Astrocyte of the hippocampus (primary cell): ENCODE data around the gene CCDC93.
"Not testable (repeated sequence)": the region's sequence is repeated elsewhere in the genome, so short reads cannot be mapped to it uniquely, and the experiment has no call there.

Source experiments
- DNase-seq: peaks from one replicate; pipeline ENCODE4 v3.0.0; 2011; ENCODE audit warnings: low read depth, low spot score

CCDC93 gene

DNA sequence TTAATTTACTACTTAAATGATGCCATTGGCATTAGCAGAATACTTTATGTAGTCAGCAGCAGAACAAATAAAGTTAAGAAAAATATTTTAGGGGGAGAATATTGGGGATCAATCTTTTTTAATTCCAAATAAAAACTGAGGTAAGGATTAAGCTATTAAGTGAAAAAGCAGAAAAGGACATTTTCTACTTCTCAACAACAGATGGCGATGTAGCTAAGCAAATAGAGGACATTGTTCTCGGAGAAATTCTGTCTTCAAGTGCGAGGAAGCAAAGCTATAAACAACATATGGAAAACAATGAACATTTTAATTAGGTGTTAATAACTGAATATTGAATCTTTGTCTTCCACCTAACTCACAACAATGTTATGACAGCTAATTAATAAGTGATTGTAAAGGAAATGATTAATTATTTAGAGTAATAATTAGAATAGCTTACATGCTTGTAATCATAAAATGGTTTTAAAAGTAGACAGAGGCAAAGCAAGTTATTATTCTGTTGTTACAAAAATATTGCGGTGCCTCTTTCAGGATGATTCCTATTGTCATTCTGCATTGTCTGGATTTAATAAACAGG, 32.9 kb upstream of the CCDC93 start:
- DNase-seq = peak; percentile 55

DNA sequence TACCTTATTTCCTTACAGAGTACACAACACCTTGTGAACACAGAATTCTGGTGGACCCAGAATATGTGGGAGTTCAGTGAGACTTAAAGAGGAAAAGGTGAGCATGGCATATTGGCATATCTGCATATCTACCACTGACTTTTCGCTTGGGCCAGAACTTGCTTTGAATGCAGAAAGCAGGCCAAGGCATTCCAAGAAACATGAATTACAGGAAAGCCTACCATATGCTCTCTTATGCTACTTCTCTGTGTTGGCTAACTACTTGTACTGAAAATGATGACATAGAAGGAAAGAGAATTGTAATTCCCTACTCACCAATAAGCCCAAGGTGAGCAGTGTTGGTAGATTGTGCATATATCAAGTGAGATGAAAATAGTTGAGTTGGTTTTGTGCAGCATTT, 31.4 kb upstream of the CCDC93 start:
- DNase-seq = no peak

DNA sequence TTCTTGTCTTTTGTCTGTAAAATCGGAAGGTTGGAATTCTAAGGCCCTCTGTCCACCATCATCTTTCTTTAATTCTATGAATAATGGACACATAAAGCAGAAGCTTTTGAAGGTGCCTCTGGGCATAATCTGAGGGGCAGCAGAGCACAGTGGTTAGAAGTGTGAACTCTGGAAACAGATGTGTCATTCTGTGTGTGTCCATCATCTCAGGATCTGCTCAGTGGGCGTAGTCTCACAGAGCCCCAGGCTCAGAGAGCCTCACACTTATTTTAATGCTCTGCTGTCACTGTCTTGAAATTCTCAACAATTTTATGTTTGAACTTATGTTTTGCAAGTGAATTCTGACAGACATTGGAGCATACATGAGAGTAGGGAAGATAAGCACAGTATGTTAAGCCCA, 31.0 kb upstream of the CCDC93 start:
- no peak for DNase-seq

DNA sequence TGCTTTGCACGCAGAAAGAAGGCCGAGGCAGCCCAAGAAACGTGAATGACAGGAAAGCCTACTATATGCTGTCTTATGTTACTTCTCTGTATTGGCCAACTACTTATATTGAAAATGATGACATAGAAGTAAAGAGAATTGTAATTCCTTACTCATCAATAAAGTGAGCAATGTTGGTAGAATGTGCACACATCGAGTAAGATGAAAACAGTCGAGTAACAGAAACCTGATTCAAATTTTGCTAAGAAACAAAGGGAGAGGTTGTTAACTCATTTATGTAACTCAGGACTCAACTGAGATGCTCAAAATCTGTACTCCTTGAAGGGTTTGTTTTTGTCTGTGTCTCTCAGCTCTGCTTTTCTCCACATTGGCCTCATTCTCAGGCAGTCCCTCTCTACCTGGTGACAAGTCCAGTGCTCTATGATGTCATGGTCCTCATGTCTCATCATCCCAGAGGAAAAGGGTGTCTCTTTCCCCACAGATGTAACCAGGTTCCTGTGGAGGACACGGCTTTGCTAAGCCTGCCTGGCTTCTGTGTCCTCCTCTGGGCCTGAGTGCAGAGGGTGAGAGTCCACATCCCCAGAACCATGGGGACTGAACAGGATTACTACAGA, 30.3 kb upstream of the CCDC93 start:
- DNase-seq = no peak

DNA sequence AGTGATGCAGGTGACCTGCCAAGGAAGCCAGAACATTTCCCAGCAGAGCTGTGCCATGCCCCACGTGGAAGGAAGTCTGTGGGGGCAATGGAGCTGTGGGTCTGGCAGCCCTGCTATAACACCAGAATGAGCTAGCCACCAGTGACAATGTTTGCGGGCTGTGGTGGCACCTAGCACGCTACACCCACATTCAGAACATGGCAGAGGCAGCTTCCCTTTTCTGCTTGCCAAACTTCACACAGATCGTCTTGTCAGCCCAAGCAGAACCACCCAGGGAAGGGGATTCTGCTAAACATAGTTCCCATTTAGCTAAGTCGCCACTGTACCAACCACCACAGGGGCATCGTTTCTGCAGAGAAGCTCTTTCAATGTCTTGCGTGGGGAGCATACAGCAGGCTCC, 27.0 kb upstream of the CCDC93 start:
- no peak for DNase-seq

DNA sequence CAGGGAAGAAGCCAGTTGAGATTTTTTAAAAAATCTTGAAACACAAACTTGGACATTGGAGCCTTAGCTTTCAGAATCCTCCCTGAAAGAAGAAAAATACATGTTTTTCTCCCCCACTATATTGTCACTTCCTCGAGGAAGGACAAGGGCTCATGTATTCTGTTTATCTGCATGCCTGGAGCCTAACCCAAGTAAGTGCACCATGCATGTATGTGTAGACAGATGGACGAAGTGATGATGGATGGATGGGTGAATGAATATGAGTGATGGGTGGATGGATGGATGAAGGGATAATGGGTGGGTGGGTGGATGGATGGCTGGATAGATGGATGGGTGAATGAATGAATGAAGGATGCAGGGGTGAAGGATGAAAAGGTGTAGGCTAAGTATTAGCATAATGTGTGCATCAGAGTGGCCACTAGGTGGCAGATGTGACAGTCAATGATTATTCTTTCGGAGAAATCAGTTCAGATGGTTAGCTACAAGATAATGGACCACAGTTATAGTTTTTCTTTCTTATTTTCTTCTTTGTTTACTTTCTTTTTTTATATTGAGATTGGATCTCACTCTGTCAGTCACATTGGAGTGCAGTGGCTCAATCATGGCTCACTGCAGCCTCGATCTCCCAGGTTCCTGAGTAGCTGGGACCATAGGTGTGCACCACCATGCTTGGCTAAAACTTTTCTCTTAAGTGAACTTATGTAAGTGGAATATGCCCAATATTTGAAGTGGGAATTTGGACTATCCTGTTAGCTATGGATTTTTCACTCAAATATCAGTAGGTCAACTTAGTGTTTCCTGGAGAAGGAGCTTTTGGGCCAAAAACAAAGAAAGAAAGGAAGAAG, 18.5 kb upstream of the CCDC93 start:
- DNase-seq = peak; percentile 63

DNA sequence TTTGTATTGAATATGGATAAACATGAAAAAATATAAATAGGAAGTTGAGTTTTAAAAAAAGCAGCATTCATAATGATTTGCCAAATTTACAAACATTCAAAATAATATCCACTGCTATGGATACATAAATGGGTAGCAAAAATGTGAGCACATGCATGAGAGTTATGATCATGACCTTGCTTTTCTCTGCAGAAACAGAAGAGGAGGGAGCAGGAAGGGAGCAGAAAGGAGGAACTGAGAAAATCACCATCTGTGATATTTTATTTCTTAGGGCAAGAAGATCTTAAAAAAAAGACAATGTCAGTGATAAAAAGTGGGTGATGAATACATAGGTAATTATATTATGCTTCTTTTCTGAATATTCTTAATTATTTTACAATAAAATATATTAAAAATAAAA, 17.7 kb upstream of the CCDC93 start:
- DNase-seq = no peak

DNA sequence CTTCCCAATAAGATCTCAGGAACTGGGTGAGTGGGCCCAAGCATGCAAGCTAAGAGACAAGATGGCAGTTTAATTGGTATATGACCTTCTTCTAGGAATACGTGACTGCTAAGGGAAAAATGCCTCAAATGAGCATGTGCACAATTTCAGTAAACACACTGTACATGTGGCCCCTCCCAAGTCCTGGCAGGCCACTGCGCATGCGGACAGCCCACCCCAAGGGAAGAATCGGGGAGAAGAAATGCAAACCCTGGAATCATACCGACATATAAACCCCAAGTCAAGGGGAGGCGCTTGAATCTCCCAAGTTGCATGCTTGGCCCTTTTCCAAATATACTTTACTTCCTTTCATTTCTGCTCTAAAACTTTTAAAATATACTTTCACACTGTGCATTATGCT, 15.2 kb upstream of the CCDC93 start:
- no peak for DNase-seq

DNA sequence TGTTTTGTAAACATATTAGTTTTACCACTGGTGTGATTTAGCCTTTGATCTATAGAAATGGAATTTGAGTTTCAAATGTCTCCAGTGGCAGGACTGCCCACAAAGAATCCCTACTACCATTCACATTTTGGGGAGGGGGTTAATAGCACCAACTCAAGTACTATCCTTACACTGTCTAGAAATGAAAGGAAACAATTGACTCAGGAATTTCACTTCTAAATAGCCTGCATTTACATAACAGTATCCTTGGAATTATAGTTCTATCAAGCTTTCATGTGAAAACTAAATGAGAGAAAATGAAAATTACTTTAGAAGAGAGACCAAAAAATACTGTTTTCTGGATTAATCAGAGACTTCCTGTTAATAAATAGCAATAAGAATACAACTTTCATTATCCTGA, 7.5 kb upstream of the CCDC93 start:
- no peak for DNase-seq

DNA sequence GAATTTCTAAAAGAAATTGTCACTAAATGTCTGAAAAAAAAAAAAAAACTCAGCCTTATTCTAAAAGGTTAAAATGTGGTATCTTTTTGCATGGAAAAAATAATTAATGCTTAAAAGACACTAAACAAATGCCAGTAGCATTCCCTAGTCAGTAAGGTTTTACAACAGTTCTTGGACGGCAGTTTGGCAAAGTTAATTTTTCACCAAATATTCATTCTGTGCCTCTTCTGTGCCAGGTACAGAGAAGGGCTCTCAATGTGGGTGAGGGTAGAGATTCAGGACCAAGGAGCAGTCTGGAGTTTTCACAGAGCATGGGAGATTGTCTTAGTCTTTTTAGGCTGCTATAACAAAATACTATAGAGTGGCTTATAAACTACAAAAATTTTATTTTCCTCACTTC, 6.0 kb upstream of the CCDC93 start:
- DNase-seq = no peak

DNA sequence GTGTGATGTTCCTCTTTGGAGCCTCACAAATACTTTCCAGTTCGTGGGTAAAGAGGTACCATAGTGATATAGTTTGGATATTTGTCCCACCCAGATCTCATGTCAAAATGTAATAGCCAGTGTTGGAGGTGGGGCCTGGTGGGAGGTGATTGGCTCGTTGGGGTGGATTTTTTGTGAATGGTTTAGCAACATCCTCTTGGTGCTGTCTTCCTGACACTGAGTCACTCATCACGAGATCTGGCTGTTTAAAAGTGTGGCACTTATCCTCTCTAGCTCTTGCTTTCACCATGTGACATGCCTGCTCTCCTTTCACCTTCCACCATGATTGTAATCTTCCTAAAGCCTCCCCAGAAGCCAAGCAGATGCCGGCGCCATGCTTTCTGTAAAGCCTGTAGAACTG, 3.0 kb upstream of the CCDC93 start:
- DNase-seq = no peak

DNA sequence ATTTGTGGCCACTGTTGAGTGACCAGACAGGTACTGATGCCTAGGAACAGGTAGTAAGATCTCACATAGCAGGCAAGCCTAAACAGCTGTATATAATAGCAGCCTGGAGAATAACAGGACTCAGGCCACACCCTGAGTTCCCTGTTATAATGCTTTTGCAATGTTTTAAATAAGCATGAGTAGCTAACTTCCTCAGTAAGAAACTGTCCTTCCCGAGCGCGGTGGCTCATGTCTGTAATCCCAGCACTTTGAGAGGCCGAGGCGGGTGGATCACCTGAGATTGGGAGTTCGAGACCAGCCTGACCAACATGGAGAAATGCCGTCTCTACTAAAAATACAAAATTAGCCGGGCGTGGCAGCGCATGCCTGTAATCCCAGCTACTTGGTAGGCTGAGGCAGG, 1.9 kb upstream of the CCDC93 start:
- DNase-seq = not testable (repeated sequence)

DNA sequence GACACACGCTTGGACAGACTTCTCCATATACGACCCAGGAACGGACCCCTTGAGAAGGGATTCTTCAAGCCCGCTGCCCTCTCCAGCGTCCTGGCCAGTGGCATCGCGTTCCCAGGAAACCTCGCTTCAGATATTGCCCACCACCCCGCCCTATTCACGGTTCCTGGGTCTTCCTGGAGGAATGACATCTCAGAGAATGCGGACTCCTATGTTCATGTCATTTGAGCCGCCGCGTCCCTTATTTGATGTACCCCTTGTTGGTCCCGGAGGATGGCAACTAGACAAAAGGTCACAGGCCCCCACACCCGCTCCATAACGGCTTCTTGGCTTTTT, 588 bp upstream of the CCDC93 start:
- DNase-seq = no peak

DNA sequence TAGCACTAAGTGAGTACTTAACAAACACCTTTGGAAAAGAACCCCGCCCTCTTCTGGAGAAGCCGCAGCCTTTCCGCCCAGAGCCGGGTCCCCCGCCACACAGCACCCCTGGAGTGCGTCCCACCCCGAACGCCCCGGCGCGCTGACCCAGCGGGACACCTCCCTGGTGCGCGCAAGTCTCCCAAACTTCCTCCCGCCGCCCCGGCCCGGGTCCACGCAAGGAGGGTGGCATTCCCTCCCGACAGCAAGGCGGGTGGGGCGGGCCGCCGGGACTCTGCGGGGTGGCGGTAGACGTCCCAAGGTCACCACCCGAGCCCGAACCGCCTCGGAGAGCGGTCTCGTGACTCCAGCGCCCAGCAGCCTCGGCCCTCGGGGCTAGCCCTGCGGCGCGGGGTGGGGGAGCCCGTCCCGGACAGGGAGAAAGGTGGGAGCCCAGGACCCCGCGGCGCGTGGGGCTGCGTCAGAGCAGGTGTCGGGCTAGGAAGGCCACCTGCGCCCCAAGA, 598 bp downstream of the CCDC93 start:
- DNase-seq = peak; percentile 42

DNA sequence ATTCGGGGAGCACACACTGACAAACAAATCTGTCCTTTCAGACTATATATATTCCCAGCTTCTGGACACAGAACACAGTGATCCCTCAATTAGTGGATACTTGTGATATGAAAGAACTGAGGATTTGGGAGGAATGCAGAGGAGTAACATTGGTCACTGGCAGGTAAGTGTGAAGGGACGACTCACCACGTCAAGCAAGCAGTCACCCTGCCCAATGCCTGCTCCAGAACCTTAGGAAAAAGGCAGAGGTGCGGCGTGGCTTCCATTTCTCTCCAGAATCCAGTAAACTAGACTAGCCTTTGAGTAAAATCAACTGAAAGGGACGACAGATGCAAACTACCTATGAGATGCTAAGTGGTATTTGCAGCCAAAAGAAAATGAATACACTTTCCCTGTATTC, 1.1 kb downstream of the CCDC93 start:
- DNase-seq = no peak

DNA sequence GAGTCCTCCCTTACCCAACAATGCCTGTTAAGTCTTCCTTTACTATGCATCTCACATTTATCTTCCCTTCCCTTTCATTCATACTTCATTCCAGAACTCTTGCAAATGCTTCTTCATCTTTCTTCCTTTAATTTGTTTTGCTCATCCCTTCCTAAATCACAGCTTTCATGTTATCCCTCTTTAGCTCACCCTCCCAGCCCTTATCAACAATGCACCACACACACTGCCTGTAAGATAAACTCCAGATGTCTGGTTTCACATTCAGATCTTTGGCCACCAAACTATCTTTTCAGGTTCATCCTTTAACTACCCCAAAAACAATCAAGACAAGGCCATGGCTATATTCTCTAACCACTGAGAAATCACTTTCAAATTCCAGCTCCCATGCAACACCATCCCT, 3.4 kb downstream of the CCDC93 start:
- DNase-seq = no peak

DNA sequence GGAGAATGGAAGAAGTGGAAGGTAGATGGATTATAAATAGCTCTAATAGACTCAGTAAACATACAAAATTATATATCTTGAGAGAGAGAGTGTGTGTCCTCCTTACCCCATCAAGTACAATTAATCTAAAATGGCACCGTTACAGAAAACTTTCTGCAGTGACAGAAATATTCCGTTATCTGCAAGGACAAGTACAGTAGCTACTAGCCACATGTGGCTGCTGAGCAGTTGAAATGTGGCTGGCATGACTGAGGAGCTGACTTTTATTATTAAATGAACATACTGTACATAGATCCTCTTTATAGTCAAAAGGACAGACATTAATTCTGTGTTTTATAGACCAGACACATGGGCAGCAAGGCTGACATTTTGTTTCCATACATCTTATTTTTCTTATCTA, 7.0 kb downstream of the CCDC93 start:
- no peak for DNase-seq

DNA sequence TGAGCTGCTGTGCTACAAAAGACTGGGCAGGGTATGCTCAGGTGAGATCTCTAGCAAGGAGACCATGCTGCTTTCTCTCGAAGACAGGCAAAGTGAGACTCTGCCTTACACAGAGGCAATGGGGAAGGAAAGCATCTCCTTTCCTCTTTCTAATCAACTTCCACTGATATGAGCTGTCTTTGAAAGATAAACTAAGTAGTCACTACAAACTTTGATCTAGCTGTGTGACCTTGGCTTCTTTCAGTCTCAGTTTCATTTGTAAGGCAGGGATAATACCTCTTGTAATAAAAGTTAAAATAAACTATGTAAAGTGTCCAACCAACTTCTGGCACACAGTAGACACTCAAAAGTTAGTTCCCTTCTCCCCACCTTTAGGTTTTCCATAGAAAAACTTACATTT, 7.5 kb downstream of the CCDC93 start:
- no peak for DNase-seq

DNA sequence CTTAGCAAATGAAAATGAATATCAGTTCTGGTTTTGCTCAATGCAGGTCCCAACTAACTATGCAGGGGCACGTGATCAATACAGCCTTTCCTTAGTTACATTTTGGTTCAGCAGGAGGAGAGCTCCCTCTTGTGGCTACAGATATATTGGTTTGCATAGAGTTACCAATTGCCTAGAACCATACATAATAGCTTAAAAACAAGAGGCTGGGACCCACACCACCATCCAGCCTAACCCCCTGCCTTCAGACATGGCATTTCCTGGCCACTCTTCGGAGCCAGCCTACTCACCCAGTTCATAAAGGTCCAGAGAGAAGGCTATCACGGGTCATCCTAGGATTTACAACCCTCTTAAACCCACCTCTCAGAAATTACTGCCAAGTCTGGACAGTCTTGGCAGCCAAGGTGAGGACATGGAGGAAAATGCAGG, 10.5 kb downstream of the CCDC93 start:
- peak; percentile 89 for DNase-seq

DNA sequence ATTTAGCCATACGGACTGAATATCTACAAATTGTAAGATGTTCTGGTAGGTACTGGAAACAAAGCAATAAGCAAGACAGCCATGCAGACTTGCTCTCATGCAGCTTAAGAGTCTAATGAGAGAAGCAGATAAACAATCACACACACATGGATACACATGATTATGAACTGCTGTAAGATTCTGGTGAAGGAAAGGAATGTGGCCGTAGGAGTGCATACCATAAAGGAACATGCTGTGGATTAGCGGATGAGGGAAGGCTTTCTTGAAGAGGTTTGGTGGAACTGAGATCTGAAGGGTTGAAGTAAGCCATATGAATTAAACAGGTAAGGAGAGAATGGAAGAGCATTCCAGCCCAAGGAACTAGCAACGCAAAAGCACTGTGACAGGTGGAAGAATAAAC, 13.8 kb downstream of the CCDC93 start:
- DNase-seq = no peak

DNA sequence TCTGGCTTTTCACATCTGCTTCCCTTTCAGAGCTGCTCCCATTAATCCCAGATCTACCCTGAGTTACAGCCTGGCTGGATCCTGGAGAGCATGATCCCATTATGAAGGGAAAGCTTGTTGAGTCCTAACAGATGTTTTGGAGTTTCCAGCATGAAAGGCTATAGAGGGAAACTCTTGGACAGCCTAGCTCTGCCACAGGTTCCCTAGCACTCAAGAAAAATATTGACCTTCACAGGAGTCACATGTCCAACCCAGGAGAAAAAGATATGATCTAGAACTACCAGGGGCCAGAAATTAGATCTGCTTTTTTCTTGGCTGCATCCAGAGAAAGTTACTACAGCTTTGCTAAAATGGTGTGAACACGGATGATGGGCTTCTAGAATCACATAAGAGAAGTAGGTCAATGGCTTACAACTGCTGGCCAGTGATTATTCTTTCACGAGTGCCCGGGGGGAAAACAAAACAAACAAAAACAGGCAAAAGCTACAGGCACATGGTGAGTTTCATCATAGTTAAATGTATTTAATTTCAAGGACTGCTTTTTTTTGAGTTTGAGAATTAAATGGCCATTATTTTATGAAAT, 15.9 kb downstream of the CCDC93 start:
- DNase-seq = no peak

DNA sequence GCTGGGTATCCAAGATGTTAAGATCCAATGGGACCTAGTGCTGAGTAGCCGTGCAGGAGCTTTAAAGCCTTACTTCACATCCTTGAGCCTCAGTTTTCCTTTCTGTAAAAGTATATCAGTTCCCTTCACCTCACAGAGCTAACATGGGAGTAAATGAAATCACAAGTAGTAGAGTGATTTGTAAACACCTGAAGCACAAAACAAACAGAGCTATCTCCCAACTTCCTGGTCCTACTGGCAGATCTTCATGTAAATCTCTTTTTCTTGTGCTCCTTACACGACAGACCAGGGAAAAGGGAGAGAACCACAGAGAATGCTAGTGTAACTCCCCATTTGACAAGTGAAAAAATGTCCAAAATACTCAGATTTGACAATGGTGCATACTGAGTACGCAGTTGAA, 17.3 kb downstream of the CCDC93 start:
- DNase-seq = no peak

DNA sequence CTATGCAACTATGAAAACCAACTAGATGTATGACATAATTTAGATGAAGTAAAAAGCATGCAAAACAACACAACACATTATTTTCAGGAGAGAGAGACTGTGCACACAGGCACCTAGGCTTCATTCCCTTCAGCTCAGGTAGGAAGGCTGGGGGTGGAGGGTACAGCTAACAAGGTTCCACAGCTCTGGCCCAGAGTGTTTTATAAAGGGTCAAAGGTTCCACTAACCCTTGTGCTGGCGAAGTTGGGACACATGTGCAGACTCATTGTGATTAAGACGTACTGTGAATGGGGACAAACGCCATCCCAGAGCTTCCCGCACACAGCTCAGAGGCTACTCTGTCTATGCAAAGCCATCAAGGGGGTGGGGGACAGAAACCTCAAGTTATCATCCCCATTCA, 19.1 kb downstream of the CCDC93 start:
- no peak for DNase-seq
